IMR-90 (cell line): ENCODE results near the gene NARS2. TPM values are rescaled to one million over a fixed set of nuclear protein-coding genes. Genes with fewer than 3 reads are reported as not detected.

ENCODE experiments used
- ATAC-seq: fragments of 200-7000 bp; cut with Tn5 transposase; 2 replicates; pipeline ENCODE4 v1.9.1; 2020; ENCODE audit warnings: low read depth, mild to moderate bottlenecking, moderate library complexity
- BruUV-seq: library from RNA; stranded (reverse); fragments of 400-500 nt; replicated peaks from 2 replicates; lab custom pipeline; 2021; lab: Mats Ljungman, UMichigan
- CTCF ChIA-PET: fragments of 300-600 bp; formaldehyde crosslinking; extraction: SDS; loops from one replicate; lab custom pipeline; 2021; ENCODE audit warnings: antibody characterized with exemption; lab: Yijun Ruan, JAX
- POLR2A ChIA-PET: fragments of 300-600 bp; sonication (Branson Sonifier 250); formaldehyde crosslinking; loops from one replicate; lab custom pipeline; 2022; ENCODE audit warnings: antibody characterized with exemption; ENCODE audit not compliant: unreplicated experiment; lab: Charles Lee
- DNase-seq: peaks from one replicate; pipeline ENCODE4 v3.0.0; 2013
- H2AFZ ChIP-seq: replicated peaks from 2 replicates; pipeline ENCODE3; 2013; ENCODE audit warnings: low read length, mild to moderate bottlenecking; ENCODE audit not compliant: poor library complexity
- H2AK5ac ChIP-seq: 2 replicates; pipeline ENCODE4 v1.6.1; 2013; ENCODE audit warnings: low read depth, low read length, inconsistent platforms
- H2AK9ac ChIP-seq: replicated peaks from 2 replicates; pipeline ENCODE3; 2013; ENCODE audit warnings: mild to moderate bottlenecking, low read depth, low read length, moderate library complexity; ENCODE audit not compliant: poor library complexity
- H2BK120ac ChIP-seq: 2 replicates; pipeline ENCODE4 v1.6.1; 2013; ENCODE audit warnings: low read depth, low read length, inconsistent platforms
- H2BK15ac ChIP-seq: 3 replicates; pipeline ENCODE4 v1.6.1; 2013; ENCODE audit warnings: low read depth, low read length, inconsistent platforms
- H2BK20ac ChIP-seq: 2 replicates; pipeline ENCODE4 v1.6.1; 2013; ENCODE audit warnings: low read depth, mild to moderate bottlenecking, inconsistent platforms, low read length, moderate library complexity
- H2BK5ac ChIP-seq: 2 replicates; pipeline ENCODE4 v1.6.1; 2013; ENCODE audit warnings: mild to moderate bottlenecking, low read depth, low read length, inconsistent platforms; ENCODE audit not compliant: poor library complexity, severe bottlenecking
- H3K14ac ChIP-seq: replicated peaks from 2 replicates; pipeline ENCODE4 v1.6.1; 2013; ENCODE audit warnings: low read depth, low read length, inconsistent platforms
- H3K18ac ChIP-seq: 2 replicates; pipeline ENCODE4 v1.6.1; 2013; ENCODE audit warnings: low read depth, low read length, control low read depth
- H3K23ac ChIP-seq: 2 replicates; pipeline ENCODE4 v1.6.1; 2013; ENCODE audit warnings: low read depth, low read length, inconsistent platforms
- H3K27ac ChIP-seq: 2 replicates; pipeline ENCODE4 v1.5.1; 2013; ENCODE audit warnings: mild to moderate bottlenecking, control low read depth, low read length; ENCODE audit not compliant: insufficient read depth
- H3K27me3 ChIP-seq: 2 replicates; pipeline ENCODE4 v1.6.1; 2013; ENCODE audit warnings: low read length; ENCODE audit not compliant: control insufficient read depth, insufficient read depth
- H3K36me3 ChIP-seq: 2 replicates; pipeline ENCODE4 v1.6.1; 2013; ENCODE audit warnings: low read length, mixed read lengths; ENCODE audit not compliant: control insufficient read depth, insufficient read depth
- H3K4ac ChIP-seq: 2 replicates; pipeline ENCODE4 v1.6.1; 2013; ENCODE audit warnings: low read depth, low read length, inconsistent platforms
- H3K4me1 ChIP-seq: 2 replicates; pipeline ENCODE4 v1.6.1; 2013; ENCODE audit warnings: low read length, mixed read lengths; ENCODE audit not compliant: control insufficient read depth, insufficient read depth
- H3K4me2 ChIP-seq: 2 replicates; pipeline ENCODE4 v1.6.1; 2013; ENCODE audit warnings: low read depth, mild to moderate bottlenecking, control low read depth, low read length, moderate library complexity
- H3K4me3 ChIP-seq: 2 replicates; pipeline ENCODE4 v1.5.1; 2013; ENCODE audit warnings: low read depth, mild to moderate bottlenecking, control low read depth, low read length, moderate library complexity; ENCODE audit not compliant: insufficient read depth
- H3K56ac ChIP-seq: 2 replicates; pipeline ENCODE4 v1.6.1; 2013; ENCODE audit warnings: low read length, inconsistent platforms; ENCODE audit not compliant: insufficient read depth; ENCODE audit errors: extremely low read depth
- H3K79me1 ChIP-seq, 2 experiments: 2 replicates each; pipeline ENCODE4 v1.6.1; 2013; ENCODE audit warnings: low read length in 2 of 2, inconsistent platforms in 1 of 2, low read depth in 1 of 2
- H3K9ac ChIP-seq: 2 replicates; pipeline ENCODE4 v1.6.1; 2013; ENCODE audit warnings: low read depth, low read length, control low read depth
- H3K9me1 ChIP-seq: 2 replicates; pipeline ENCODE4 v1.6.1; 2013; ENCODE audit warnings: low read length, inconsistent platforms; ENCODE audit not compliant: insufficient read depth
- H3K9me3 ChIP-seq: 2 replicates; pipeline ENCODE4 v1.6.1; 2013; ENCODE audit warnings: low read length; ENCODE audit not compliant: control insufficient read depth, insufficient read depth
- H4K20me1 ChIP-seq: 2 replicates; pipeline ENCODE4 v1.6.1; 2013; ENCODE audit warnings: low read length, inconsistent platforms; ENCODE audit not compliant: insufficient read depth
- H4K5ac ChIP-seq: 2 replicates; pipeline ENCODE4 v1.6.1; 2013; ENCODE audit warnings: mild to moderate bottlenecking, low read depth, low read length, control low read depth
- H4K8ac ChIP-seq, 2 experiments: 2 replicates each; pipeline ENCODE4 v1.6.1; 2013; ENCODE audit warnings: low read depth in 2 of 2, low read length in 2 of 2, control low read depth in 1 of 2, inconsistent platforms in 1 of 2
- H4K91ac ChIP-seq: 2 replicates; pipeline ENCODE4 v1.6.1; 2013; ENCODE audit warnings: low read depth, low read length, inconsistent platforms; ENCODE audit not compliant: insufficient read depth
- FOS ChIP-seq: fragments of 150-350 bp; IDR thresholded peaks from 2 replicates; pipeline ENCODE4 v1.6.1; 2016; ENCODE audit warnings: low read depth, low read length
- MAFK ChIP-seq: IDR thresholded peaks from 2 replicates; pipeline ENCODE4 v1.6.1; 2012; ENCODE audit warnings: low read depth, low read length, improper control_type of control experiment
- RCOR1 ChIP-seq: IDR thresholded peaks from 2 replicates; pipeline ENCODE4 v1.6.1; 2012; ENCODE audit warnings: mild to moderate bottlenecking, low read length, improper control_type of control experiment; ENCODE audit not compliant: insufficient replicate concordance
- RFX5 ChIP-seq: IDR thresholded peaks from 2 replicates; pipeline ENCODE4 v1.8.0; 2012; ENCODE audit warnings: low read depth, mild to moderate bottlenecking, low read length, moderate library complexity
- dilution Hi-C: fragments of 300-500 bp; cut with HindIII; formaldehyde crosslinking; loops from one replicate; pipeline ENCODE4 v1.14.3; 2018; ENCODE audit warnings: low sequenced_read_pairs; ENCODE audit not compliant: unreplicated experiment
- in situ Hi-C: fragments of 300-500 bp; cut with MboI; formaldehyde crosslinking; loops from 3 replicates; pipeline ENCODE4 v1.14.3; 2019; ENCODE audit warnings: low sequenced_read_pairs, inconsistent platforms, mixed read lengths
- intact Hi-C: fragments of 100-400 bp; cut with micrococcal nuclease; formaldehyde crosslinking; loops from 2 replicates; pipeline ENCODE4 v1.10.0; 2022
- polyA plus RNA-seq, 3 experiments: library from polyadenylated mRNA; depleted of rRNA; stranded (reverse); fragments of >200 nt; gene quantifications; 2 replicates each; pipeline ENCODE4 v1.2.3, GENCODE V29; 2012; ENCODE audit warnings: low replicate concordance in 1 of 3
- total RNA-seq: library from RNA; depleted of rRNA; stranded (reverse); fragments of >200 nt; gene quantifications from 2 replicates; pipeline ENCODE4 v1.2.3, GENCODE V29; 2012

Gene NARS2
- total and polyA plus RNA-seq, 2 of the 4 experiments (the other 2 are of a cell fraction) = 8.0 to 15.8 TPM

DNA sequence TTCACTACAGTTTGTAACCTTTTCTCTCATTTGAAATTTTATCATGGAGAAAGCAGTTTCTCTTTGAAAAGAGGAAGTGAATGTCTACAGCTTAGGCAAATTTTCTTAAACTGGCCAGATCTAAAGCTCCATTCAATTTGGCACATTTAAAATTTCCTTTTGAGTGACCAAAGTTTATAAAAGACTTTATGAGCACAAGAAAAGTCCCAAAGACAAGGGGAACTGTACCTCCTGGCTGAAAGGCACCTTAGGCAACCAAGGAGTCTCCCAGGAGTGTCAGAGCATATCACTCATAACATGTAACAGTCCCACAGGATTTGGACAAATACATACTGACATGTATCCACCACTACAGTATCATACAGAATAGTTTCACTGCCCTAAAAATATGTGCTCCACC is 41.3 kb downstream of the NARS2 start:
- no peak overlapping the region for H4K5ac ChIP-seq
- no TSS peak for BruUV-seq
- H3K9ac ChIP-seq = no peak overlapping the region
- H3K27me3 ChIP-seq = no peaks in the 10 kb centered on the region
- peaks cover 2% of the 10 kb centered on the region; the same call in 1 of the 2 replicates for H3K36me3 ChIP-seq
- ATAC-seq = no peak
- no peak overlapping the region for H3K4me2 ChIP-seq
- H2BK5ac ChIP-seq = no peak overlapping the region
- peaks cover 6% of the 10 kb centered on the region for H3K9me1 ChIP-seq
- TF ChIP-seq RFX5 (no peak), MAFK (no peak), RCOR1 (no peak), FOS (no peak)
- POLR2A ChIA-PET = no interaction called here
- H2AK9ac ChIP-seq = no peak overlapping the region
- no peak overlapping the region for H2BK20ac ChIP-seq
- H2AK5ac ChIP-seq = no peak overlapping the region
- H3K27ac ChIP-seq = no peak overlapping the region
- CTCF ChIA-PET = no interaction called here
- dilution Hi-C loops (no loop called here), in situ Hi-C loops (no loop called here), intact Hi-C loops (no loop called here)
- H2AFZ ChIP-seq = no peak overlapping the region
- no peak for DNase-seq
- H3K18ac ChIP-seq = no peak overlapping the region
- no peak overlapping the region for H4K8ac ChIP-seq
- H4K91ac ChIP-seq = no peak overlapping the region
- no peaks in the 10 kb centered on the region; the same call in 1 of the 2 replicates for H3K4me1 ChIP-seq
- no peak overlapping the region for H3K23ac ChIP-seq
- H3K4ac ChIP-seq = no peak overlapping the region
- no peak overlapping the region for H2BK120ac ChIP-seq
- H3K14ac ChIP-seq = no peak overlapping the region
- H3K56ac ChIP-seq = no peak overlapping the region
- H3K4me3 ChIP-seq = no peak overlapping the region
- no peaks in the 10 kb centered on the region for H3K9me3 ChIP-seq
- H2BK15ac ChIP-seq = no peak overlapping the region
- H4K20me1 ChIP-seq = no peaks in the 10 kb centered on the region
- H3K79me1 ChIP-seq = peaks cover 0 to 7% of the 10 kb centered on the region in 2 experiments; a peak in 2 of 4 replicates
